Activated naive CD8-positive, alpha-beta T cell treated with anti-CD3 and anti-CD28 coated beads, Interleukin-2, amount 10 ng/mL, durations not matched to agents 7 days and 5 days (primary cell): ENCODE measurements around the gene DDX41. TPM values are rescaled to one million over a fixed set of nuclear protein-coding genes. Genes with fewer than 3 reads are reported as not detected.

Source experiments
- ATAC-seq: fragments of 150-1000 bp; cut with Tn5 transposase; one replicate; pipeline ENCODE4 v1.10.0; 2021; ENCODE audit warnings: low read depth, moderate library complexity
- POLR2A ChIA-PET: fragments of 350-600 bp; sonication (Branson Sonifier 250); formaldehyde crosslinking; loops from one replicate; lab custom pipeline; 2021; ENCODE audit warnings: antibody characterized with exemption; lab: Charles Lee
- DNase-seq: peaks from one replicate; pipeline ENCODE4 v3.0.0; 2021
- H3K27ac Mint-ChIP-seq: one replicate; pipeline ENCODE4 v1.8.0; 2022; ENCODE audit warnings: mild to moderate bottlenecking, mixed read lengths
- H3K27me3 Mint-ChIP-seq: one replicate; pipeline ENCODE4 v1.8.0; 2022; ENCODE audit warnings: mild to moderate bottlenecking, moderate library complexity, mixed read lengths
- H3K36me3 Mint-ChIP-seq: one replicate; pipeline ENCODE4 v1.8.0; 2021; ENCODE audit warnings: mild to moderate bottlenecking, mixed read lengths
- H3K4me1 Mint-ChIP-seq: one replicate; pipeline ENCODE4 v1.8.0; 2021; ENCODE audit warnings: mixed read lengths
- H3K4me3 Mint-ChIP-seq: one replicate; pipeline ENCODE4 v1.8.0; 2022; ENCODE audit warnings: mild to moderate bottlenecking, moderate library complexity, mixed read lengths
- H3K9me3 Mint-ChIP-seq: one replicate; pipeline ENCODE4 v1.8.0; 2021; ENCODE audit warnings: mixed read lengths
- total RNA-seq, 2 experiments: library from RNA; stranded (reverse); gene quantifications; one replicate each; pipeline ENCODE4 v1.2.3, GENCODE V29; 2021

The DDX41 gene
- total RNA-seq, 2 experiments from 2014 or later: 132 to 135 TPM

DNA sequence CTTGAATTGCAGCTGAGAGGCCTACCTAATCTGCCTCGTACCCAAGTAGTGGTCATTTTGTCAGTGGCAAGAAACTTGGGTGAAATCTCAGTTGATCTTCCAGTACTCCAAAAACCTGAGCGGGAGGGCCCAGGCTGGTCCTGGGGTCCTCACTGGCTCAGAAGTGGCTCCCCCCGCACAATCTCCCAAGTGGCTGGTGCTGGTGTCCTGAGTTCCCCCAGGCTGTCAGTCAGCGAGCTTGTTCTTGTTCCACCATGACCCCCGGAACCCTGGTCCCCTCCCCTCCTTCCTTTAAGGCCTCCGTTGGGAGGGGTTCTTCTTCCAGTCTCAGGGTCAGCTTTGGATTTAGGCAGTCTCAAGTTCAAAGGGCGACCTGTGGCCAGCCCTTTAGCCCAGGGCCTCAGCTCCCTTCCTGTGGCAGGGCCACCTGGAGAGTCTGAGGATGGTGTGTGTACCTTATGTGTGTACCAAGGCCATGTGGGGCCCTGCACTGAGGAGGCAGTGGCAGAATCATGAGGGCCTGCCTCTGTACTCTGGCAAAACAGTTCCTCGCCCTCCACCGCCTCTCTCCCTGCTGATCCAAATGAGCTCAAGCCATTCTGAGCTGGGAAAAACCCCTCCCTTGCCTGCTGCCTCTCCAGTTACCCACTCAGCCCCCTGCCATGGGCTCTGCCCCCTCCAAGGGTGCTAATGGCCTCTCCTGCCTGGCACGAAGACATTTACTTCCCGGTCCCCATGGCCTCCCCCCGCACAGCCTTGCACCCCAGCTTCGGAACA is 38.9 kb downstream of the DDX41 start:
- H3K4me1 Mint-ChIP-seq: peaks cover 53% of the 10 kb centered on the region
- POLR2A ChIA-PET: interaction anchor here (0.8 to 3.1 kb wide), 7 partner anchors 8 to 46 kb away, joined by 3 to 17 read pairs (median 4); partner anchors contain the start of gene PDLIM7
- no peak overlapping the region for H3K4me3 Mint-ChIP-seq
- no peaks in the 10 kb centered on the region for H3K27me3 Mint-ChIP-seq
- peaks cover 10% of the 10 kb centered on the region for H3K36me3 Mint-ChIP-seq
- ATAC-seq (no peak), DNase-seq (no peak)
- no peaks in the 10 kb centered on the region for H3K9me3 Mint-ChIP-seq
- peak overlapping the region; percentile 94 for H3K27ac Mint-ChIP-seq

DNA sequence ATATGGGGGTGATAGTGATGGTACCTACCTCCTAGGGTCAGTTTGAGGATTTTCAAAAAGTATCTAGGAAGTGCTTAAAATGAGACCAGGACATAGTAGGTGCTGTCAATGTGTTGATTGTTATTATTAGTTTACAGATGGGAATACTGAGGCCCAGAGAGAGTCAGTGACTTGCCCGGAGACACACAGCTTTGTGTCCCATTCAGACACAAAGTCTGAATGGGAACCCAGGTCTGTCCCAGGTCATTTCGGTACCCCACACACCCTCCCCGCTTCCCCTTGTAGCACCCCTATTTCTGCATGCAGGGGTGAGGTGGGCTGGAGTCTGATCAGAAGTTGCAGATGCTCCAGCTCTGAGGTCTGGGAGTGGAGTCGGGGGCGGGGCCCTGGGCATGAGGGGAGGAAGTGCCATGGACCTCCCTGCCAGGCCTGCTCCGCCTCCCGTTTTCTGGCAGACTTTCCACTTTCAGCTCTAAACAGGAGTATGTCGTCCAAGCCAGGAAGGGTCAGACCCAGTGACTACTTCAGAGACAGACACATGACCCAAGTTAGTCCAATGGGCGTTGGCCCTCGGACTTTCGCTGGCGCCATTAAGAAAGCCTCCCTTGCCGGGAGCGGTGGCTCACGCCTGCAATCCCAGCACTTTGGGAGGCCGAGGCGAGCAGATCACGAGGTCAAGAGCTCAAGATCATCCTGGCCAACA is 40.1 kb downstream of the DDX41 start:
- Mint-ChIP-seq H3K9me3 (no peaks in the 10 kb centered on the region), H3K4me3 (no peak overlapping the region), H3K27ac (peak overlapping the region; percentile 81), H3K27me3 (no peaks in the 10 kb centered on the region), H3K4me1 (peaks cover 53% of the 10 kb centered on the region), H3K36me3 (peaks cover 6% of the 10 kb centered on the region)
- POLR2A ChIA-PET: interaction anchor here (1.5 to 3.1 kb wide), 3 partner anchors 13 to 21 kb away, joined by 5 to 17 read pairs (median 7); partner anchors contain the start of gene PDLIM7
- DNase-seq (no peak), ATAC-seq (no peak)

DNA sequence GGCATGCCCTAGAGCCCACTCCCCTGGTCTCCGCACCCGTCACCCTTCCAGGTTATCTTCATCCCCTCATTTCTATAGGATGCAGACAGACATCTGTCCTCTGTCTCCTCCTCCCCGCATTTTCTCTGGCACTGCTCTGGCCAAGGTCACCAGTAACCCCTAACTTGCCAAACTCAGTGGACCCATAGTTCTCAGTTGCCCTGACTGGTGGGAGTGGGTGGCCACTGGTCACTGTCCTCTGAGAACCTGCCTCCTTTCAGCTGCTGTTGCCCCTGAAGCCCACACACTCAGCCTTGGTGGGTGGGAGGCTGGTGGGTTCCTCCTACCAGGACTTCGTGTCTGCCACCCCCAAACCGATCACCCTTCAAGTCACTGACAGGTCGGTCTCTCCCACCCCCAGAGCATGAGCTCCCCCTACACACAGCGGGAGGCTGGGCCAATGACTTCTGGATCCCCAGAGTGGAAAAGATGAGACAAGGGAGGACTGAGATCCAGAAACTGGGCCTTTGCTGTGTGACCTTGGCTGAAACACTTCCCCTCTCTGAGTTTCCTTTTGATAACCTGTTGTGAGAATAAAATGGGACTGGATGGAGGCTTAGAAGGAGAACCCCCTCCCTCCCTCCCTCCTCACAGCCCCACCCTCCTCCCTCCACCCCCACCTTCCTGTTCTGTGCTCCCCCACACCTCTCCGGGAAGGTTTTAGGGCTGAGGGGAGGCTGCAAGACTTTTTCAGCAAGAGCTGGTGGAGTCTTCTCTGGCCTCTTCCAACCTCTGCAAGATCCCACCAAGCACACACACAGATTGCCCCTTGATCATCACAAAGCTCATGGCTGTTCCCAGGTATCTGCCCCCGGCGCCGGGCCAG is 41.0 kb downstream of the DDX41 start:
- H3K4me3 Mint-ChIP-seq: peak overlapping the region; percentile 10
- ATAC-seq: no peak
- POLR2A ChIA-PET: interaction anchor here (1.5 to 3.1 kb wide), 3 partner anchors 12 to 21 kb away, joined by 5 to 17 read pairs (median 7); partner anchors contain the start of gene PDLIM7

DNA sequence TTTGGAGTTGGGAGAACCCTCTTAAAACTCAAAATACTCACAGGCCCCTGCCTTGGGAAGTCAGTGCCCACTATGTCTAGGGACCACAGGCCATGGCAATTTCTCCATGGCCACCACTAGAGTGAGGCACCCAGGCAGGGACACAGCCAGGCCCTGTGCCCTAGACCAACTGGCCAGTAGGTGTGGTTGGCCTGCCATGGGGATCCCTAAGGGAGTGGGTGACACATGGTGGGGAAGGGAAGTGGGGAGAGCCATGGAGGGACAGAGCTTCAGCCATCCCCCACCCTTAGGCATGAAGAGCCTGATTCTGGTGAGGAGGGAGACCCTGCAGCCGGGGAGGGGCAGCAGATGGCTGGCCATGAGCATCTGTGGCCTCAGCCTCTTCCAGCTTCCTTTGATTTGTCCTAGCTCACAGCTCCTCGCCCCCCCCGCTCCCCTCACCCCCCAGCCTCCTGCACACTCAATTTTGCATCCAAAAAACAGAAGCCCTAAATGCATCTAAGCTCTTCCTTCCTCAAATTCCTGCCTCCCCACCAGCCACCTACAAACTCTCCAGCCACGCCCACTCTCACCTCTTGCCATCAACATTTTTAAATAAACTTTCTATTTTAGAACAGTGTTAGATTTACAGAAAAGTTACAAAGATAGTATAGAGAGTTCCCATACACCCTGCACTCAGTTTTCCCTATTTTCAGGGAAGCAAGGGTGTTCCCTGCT is 41.8 kb downstream of the DDX41 start:
- H3K36me3 Mint-ChIP-seq: peaks cover 6% of the 10 kb centered on the region
- ATAC-seq: no peak
- POLR2A ChIA-PET: interaction anchor here (0.6 to 3.1 kb wide), 2 partner anchors 22 to 39 kb away, joined by 3 to 17 read pairs; partner anchors contain the start of gene PDLIM7
- peak overlapping the region; percentile 75 for H3K27ac Mint-ChIP-seq
- peaks cover 67% of the 10 kb centered on the region for H3K4me1 Mint-ChIP-seq
- H3K9me3 Mint-ChIP-seq: no peaks in the 10 kb centered on the region
- no peaks in the 10 kb centered on the region for H3K27me3 Mint-ChIP-seq
- H3K4me3 Mint-ChIP-seq: peak overlapping the region; percentile 83
- no peak for DNase-seq

More for the DNA sequence above, 41.0 kb downstream of the DDX41 start:
- Mint-ChIP-seq H3K27ac (peak overlapping the region; percentile 81), H3K36me3 (peaks cover 6% of the 10 kb centered on the region), H3K9me3 (no peaks in the 10 kb centered on the region), H3K27me3 (no peaks in the 10 kb centered on the region), H3K4me1 (peaks cover 62% of the 10 kb centered on the region)
- DNase-seq: no peak

- no peaks in the 10 kb centered on the region for H3K27me3 Mint-ChIP-seq
- POLR2A ChIA-PET: interaction anchor here (0.6 to 4.0 kb wide), 5 partner anchors 11 to 84 kb away, joined by 3 to 34 read pairs (median 21); partner anchors contain the start of gene PDLIM7
- no peaks in the 10 kb centered on the region for H3K9me3 Mint-ChIP-seq
- peak overlapping the region; percentile 83 for H3K4me3 Mint-ChIP-seq
- ATAC-seq (no peak), DNase-seq (no peak)
- H3K4me1 Mint-ChIP-seq: peaks cover 62% of the 10 kb centered on the region
- H3K36me3 Mint-ChIP-seq: peaks cover 8% of the 10 kb centered on the region
- H3K27ac Mint-ChIP-seq: peak overlapping the region; percentile 84
Observed at GRCh38 chr5:177474002-177474476, 42.7 kb downstream of the DDX41 start.

- peaks cover 6% of the 10 kb centered on the region for H3K36me3 Mint-ChIP-seq
- POLR2A ChIA-PET: interaction anchor here (0.7 to 4.0 kb wide), 12 partner anchors 11 to 83 kb away, joined by 3 to 34 read pairs (median 10); partner anchors contain the start of genes DDX41, PDLIM7 and PRR7
- peak within 1 kb of the TSS; percentile 83 for H3K4me3 Mint-ChIP-seq
- no peaks in the 10 kb centered on the region for H3K9me3 Mint-ChIP-seq
- peak; percentile 25 for ATAC-seq
- H3K4me1 Mint-ChIP-seq: peaks cover 60% of the 10 kb centered on the region
- no peaks in the 10 kb centered on the region for H3K27me3 Mint-ChIP-seq
- peak within 1 kb of the TSS; percentile 85 for H3K27ac Mint-ChIP-seq
- DNase-seq: peak; percentile 70
Observed at GRCh38 chr5:177473443-177474001, 43.2 kb downstream of the DDX41 start, which contains the start of gene DBN1. TSS of gene DBN1 (minus strand) at chr5:177473634. CDS start at chr5:177473521, 113 bp downstream.

- peaks cover 53% of the 10 kb centered on the region for H3K4me1 Mint-ChIP-seq
- POLR2A ChIA-PET: interaction anchor here (0.7 to 4.0 kb wide), 22 partner anchors 9 to 162 kb away, joined by 3 to 34 read pairs (median 5); partner anchors contain the start of genes DDX41, LMAN2, PDLIM7 and PRR7
- peak overlapping the region; percentile 83 for H3K4me3 Mint-ChIP-seq
- peak overlapping the region; percentile 85 for H3K27ac Mint-ChIP-seq
- DNase-seq: peak; percentile 88
- H3K9me3 Mint-ChIP-seq: no peaks in the 10 kb centered on the region
- ATAC-seq: peak; percentile 58
- H3K27me3 Mint-ChIP-seq: no peaks in the 10 kb centered on the region
- peaks cover 8% of the 10 kb centered on the region for H3K36me3 Mint-ChIP-seq
Observed at GRCh38 chr5:177472460-177473442, 44.0 kb downstream of the DDX41 start.

GRCh38 chr5:177471610-177472356 is 45.0 kb downstream of the DDX41 start:
- ATAC-seq (peak; percentile 62), DNase-seq (peak; percentile 68)
- Mint-ChIP-seq H3K27ac (peak overlapping the region; percentile 85), H3K4me1 (peaks cover 51% of the 10 kb centered on the region), H3K9me3 (no peaks in the 10 kb centered on the region), H3K36me3 (peaks cover 10% of the 10 kb centered on the region), H3K4me3 (peak overlapping the region; percentile 83), H3K27me3 (no peaks in the 10 kb centered on the region)
- POLR2A ChIA-PET: interaction anchor here (0.6 to 4.0 kb wide), 25 partner anchors 9 to 128 kb away, joined by 3 to 34 read pairs (median 5); partner anchors contain the start of genes B4GALT7, DDX41, LMAN2 and PDLIM7

DNA sequence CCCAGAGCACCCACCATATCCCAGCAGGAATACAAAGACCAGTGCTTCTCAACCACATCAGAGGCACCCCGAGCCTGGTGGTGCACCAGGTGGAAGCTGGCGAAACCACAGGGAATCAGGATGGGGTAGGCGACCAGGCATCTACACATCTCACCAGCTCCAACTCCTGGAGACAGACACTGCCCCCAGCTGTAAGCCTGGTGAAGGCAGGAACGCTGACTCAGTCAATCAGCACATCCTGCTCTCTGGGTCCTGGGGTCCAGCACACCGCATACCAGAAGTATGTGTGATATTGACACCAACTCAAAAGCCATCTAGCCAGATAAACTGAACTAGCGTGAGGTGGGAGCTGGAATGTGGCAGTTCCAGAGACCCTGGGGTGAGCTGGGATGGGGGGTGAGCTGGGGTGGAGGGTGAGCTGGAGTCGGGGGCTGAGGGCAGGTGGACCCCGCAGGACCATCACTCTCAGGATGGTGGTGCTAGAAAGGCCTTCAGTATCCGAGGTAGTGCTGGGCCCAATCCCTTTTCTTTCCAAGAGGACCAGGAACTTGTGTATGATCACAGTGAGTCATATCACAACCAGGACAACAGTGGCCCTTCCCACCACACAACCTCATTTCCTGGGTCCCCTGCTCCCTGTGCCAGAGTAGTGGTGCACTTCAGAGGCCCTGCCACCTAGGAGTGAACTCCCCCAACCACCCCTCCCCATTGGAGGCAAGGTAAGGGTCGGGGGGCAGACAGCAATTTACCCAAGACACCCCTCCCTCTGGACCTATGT is 45.8 kb downstream of the DDX41 start:
- ATAC-seq: no peak
- Mint-ChIP-seq H3K36me3 (peaks cover 13% of the 10 kb centered on the region), H3K4me1 (peaks cover 46% of the 10 kb centered on the region), H3K4me3 (peak overlapping the region; percentile 83), H3K27me3 (no peaks in the 10 kb centered on the region), H3K9me3 (no peaks in the 10 kb centered on the region), H3K27ac (peak overlapping the region; percentile 85)
- no peak for DNase-seq
- POLR2A ChIA-PET: interaction anchor here (0.6 to 4.0 kb wide), 21 partner anchors 8 to 129 kb away, joined by 3 to 34 read pairs (median 4); partner anchors contain the start of genes B4GALT7, LMAN2, PDLIM7 and PRR7
